Measurements from ENCODE around the gene TAF15. TPM values are rescaled to one million over a fixed set of nuclear protein-coding genes. Genes with fewer than 3 reads are reported as not detected.

The TAF15 gene
- total and polyA plus RNA-seq, 2 experiments from 2014 or later: 27.2 to 75.2 TPM

GRCh38 chr17:35811759-35812158, 2.5 kb downstream of the TAF15 start:
- H3K36me3 ChIP-seq: no peaks in the 10 kb centered on the region
- peak overlapping the region; percentile 75 for H3K4me3 ChIP-seq
- DNase-seq (ENCODE audit: low read depth in 1 of 2, low spot score in 1 of 2): no peak
- H3K27ac ChIP-seq: no peak overlapping the region
- peaks cover 14% of the 10 kb centered on the region for H3K4me1 ChIP-seq (ENCODE audit: low read depth)
- TF ChIP-seq CTCF (IDR thresholded peaks at IDR 0.05; ENCODE audit: low read depth, low read length): no peak
- no peaks in the 10 kb centered on the region for H3K27me3 ChIP-seq
- H3K9me3 ChIP-seq (ENCODE audit: low read depth): no peaks in the 10 kb centered on the region

GRCh38 chr17:35812456-35812855, 3.2 kb downstream of the TAF15 start:
- no peaks in the 10 kb centered on the region for H3K9me3 ChIP-seq (ENCODE audit: low read depth)
- H3K27ac ChIP-seq: no peak overlapping the region
- no peaks in the 10 kb centered on the region for H3K36me3 ChIP-seq
- DNase-seq (ENCODE audit: low read depth in 1 of 2, low spot score in 1 of 2): peak in 1 of 2 donors; percentile 41
- H3K4me1 ChIP-seq (ENCODE audit: low read depth): peaks cover 14% of the 10 kb centered on the region
- no peak overlapping the region for H3K4me3 ChIP-seq
- no peak for TF ChIP-seq CTCF (IDR thresholded peaks at IDR 0.05; ENCODE audit: low read depth, low read length)
- H3K27me3 ChIP-seq: no peaks in the 10 kb centered on the region

- TF ChIP-seq CTCF (IDR thresholded peaks at IDR 0.05; ENCODE audit: low read depth, low read length): no peak
- DNase-seq (ENCODE audit: low read depth in 1 of 2, low spot score in 1 of 2): no peak
- Histone ChIP-seq H3K27ac (no peak overlapping the region), H3K4me1 (ENCODE audit: low read depth) (peaks cover under 1% of the 10 kb centered on the region), H3K27me3 (no peaks in the 10 kb centered on the region), H3K4me3 (no peak overlapping the region), H3K36me3 (peaks cover 32% of the 10 kb centered on the region), H3K9me3 (ENCODE audit: low read depth) (no peaks in the 10 kb centered on the region)
Measured at GRCh38 chr17:35816723-35817122, 7.4 kb downstream of the TAF15 start.

- peaks cover 36% of the 10 kb centered on the region for H3K36me3 ChIP-seq
- no peaks in the 10 kb centered on the region for H3K9me3 ChIP-seq (ENCODE audit: low read depth)
- DNase-seq (ENCODE audit: low read depth in 1 of 2, low spot score in 1 of 2): no peak
- no peaks in the 10 kb centered on the region for H3K27me3 ChIP-seq
- no peak for TF ChIP-seq CTCF (IDR thresholded peaks at IDR 0.05; ENCODE audit: low read depth, low read length)
- H3K4me3 ChIP-seq: no peak overlapping the region
- no peak overlapping the region for H3K27ac ChIP-seq
- H3K4me1 ChIP-seq (ENCODE audit: low read depth): no peaks in the 10 kb centered on the region
Measured at GRCh38 chr17:35817196-35817595, 7.9 kb downstream of the TAF15 start.

- peaks cover 55% of the 10 kb centered on the region for H3K36me3 ChIP-seq
- H3K9me3 ChIP-seq (ENCODE audit: low read depth): no peaks in the 10 kb centered on the region
- DNase-seq (ENCODE audit: low read depth in 1 of 2, low spot score in 1 of 2): no peak
Measured at GRCh38 chr17:35819455-35819854, 10.2 kb downstream of the TAF15 start.

More at GRCh38 chr17:35819455-35819854, 10.2 kb downstream of the TAF15 start:
- Histone ChIP-seq H3K4me1 (ENCODE audit: low read depth) (no peaks in the 10 kb centered on the region), H3K4me3 (no peak overlapping the region), H3K27ac (no peak overlapping the region), H3K27me3 (no peaks in the 10 kb centered on the region)
- TF ChIP-seq CTCF (IDR thresholded peaks at IDR 0.05; ENCODE audit: low read depth, low read length): no peak
